Astrocyte (in vitro differentiated cells and primary cell): Measurements from ENCODE around the gene CKMT2. TPM values are rescaled to one million over a fixed set of nuclear protein-coding genes. Genes with fewer than 3 reads are reported as not detected.
A peak's percentile ranks its signal among the peaks of the same experiment; 100 is the strongest.

Experiments
- DNase-seq: peaks from one replicate; pipeline ENCODE4 v3.0.0-alpha.2; 2010; ENCODE audit warnings: low read depth
- FAIRE-seq: peaks from 2 replicates; lab custom pipeline; 2011; peaks lifted over from hg19 to GRCh38; lab: Jason Lieb, UNC
- H2AFZ ChIP-seq: 2 replicates; pipeline ENCODE4 v1.6.0; 2012; ENCODE audit warnings: low read depth, low read length, inconsistent platforms
- H3K27ac ChIP-seq: 2 replicates; pipeline ENCODE4 v1.5.1; 2011; ENCODE audit warnings: low read depth, low read length, inconsistent platforms
- H3K27me3 ChIP-seq: 2 replicates; pipeline ENCODE4 v1.6.0; 2011; ENCODE audit warnings: low read length, inconsistent platforms; ENCODE audit not compliant: insufficient read depth
- H3K36me3 ChIP-seq: 2 replicates; pipeline ENCODE4 v1.5.1; 2011; ENCODE audit warnings: low read length, inconsistent platforms; ENCODE audit not compliant: insufficient read depth
- H3K4me1 ChIP-seq: 2 replicates; pipeline ENCODE4 v1.5.1; 2011; ENCODE audit warnings: low read length, inconsistent platforms; ENCODE audit not compliant: insufficient read depth
- H3K4me2 ChIP-seq: 2 replicates; pipeline ENCODE4 v1.6.0; 2012; ENCODE audit warnings: low read length, inconsistent platforms
- H3K4me3 ChIP-seq: 2 replicates; pipeline ENCODE4 v1.5.1; 2011; ENCODE audit warnings: low read depth, mild to moderate bottlenecking, low read length, inconsistent platforms; ENCODE audit not compliant: insufficient read depth
- H3K79me2 ChIP-seq: 2 replicates; pipeline ENCODE4 v1.6.0; 2012; ENCODE audit warnings: mild to moderate bottlenecking, low read length, inconsistent platforms; ENCODE audit not compliant: insufficient read depth
- H3K9ac ChIP-seq: 2 replicates; pipeline ENCODE4 v1.6.0; 2012; ENCODE audit warnings: mild to moderate bottlenecking, low read length, inconsistent platforms
- H3K9me3 ChIP-seq: 2 replicates; pipeline ENCODE4 v1.5.1; 2012; ENCODE audit warnings: low read depth, mild to moderate bottlenecking, low read length, inconsistent platforms; ENCODE audit not compliant: insufficient read depth
- H4K20me1 ChIP-seq: 2 replicates; pipeline ENCODE4 v1.6.0; 2012; ENCODE audit warnings: low read length, inconsistent platforms; ENCODE audit not compliant: insufficient read depth
- H3K27ac Mint-ChIP-seq: one replicate; pipeline ENCODE4 v1.8.0; 2021; ENCODE audit warnings: mild to moderate bottlenecking, mixed read lengths; ENCODE audit not compliant: unreplicated experiment
- H3K27me3 Mint-ChIP-seq: one replicate; pipeline ENCODE4 v1.8.0; 2021; ENCODE audit warnings: low read depth, mixed read lengths; ENCODE audit not compliant: unreplicated experiment
- H3K36me3 Mint-ChIP-seq: one replicate; pipeline ENCODE4 v1.8.0; 2021; ENCODE audit warnings: low read depth, mixed read lengths; ENCODE audit not compliant: unreplicated experiment
- H3K4me1 Mint-ChIP-seq: one replicate; pipeline ENCODE4 v1.8.0; 2021; ENCODE audit warnings: low read depth, mixed read lengths; ENCODE audit not compliant: unreplicated experiment
- H3K4me3 Mint-ChIP-seq: one replicate; pipeline ENCODE4 v1.8.0; 2021; ENCODE audit warnings: mild to moderate bottlenecking, moderate library complexity, mixed read lengths; ENCODE audit not compliant: unreplicated experiment
- H3K9me3 Mint-ChIP-seq: one replicate; pipeline ENCODE4 v1.8.0; 2021; ENCODE audit warnings: mild to moderate bottlenecking, mixed read lengths; ENCODE audit not compliant: unreplicated experiment
- EZH2 ChIP-seq: IDR thresholded peaks from 2 replicates; pipeline ENCODE4 v1.6.1; 2012; ENCODE audit warnings: mild to moderate bottlenecking, low read length, inconsistent platforms; ENCODE audit not compliant: insufficient read depth
- total RNA-seq: library from RNA; stranded (reverse); gene quantifications from 2 replicates; pipeline ENCODE4 v1.2.1, GENCODE V29; 2021
- TF ChIP-seq, protein P1 (sequence below): IDR thresholded peaks from 2 replicates; pipeline ENCODE4 v1.5.1; 2011; ENCODE audit warnings: low read depth, mild to moderate bottlenecking, inconsistent platforms, low read length, moderate library complexity; ENCODE audit not compliant: insufficient read depth

Gene CKMT2
- total RNA-seq, 1 donor from 2014 or later, result 0.18 TPM

DNA sequence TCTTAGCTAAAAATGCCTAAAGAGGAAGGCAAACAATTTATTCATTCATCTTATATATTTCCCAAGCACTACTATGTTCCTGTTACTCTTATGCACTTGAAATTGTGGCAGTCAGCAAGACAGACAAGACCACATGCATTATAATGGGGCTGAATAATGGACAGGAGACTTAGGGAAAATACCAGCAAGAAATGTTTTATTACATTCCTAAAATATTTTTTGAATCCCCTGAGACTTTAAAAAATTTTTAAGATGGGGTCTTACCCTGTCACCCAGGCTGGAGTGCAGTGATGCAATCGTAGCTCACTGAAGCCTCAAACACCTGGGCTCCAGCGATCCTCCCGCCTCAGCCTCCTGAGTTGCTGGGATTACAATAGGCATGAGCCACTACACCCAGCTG, 81.5 kb downstream of the CKMT2 start:
- FAIRE-seq, result no peak

DNA sequence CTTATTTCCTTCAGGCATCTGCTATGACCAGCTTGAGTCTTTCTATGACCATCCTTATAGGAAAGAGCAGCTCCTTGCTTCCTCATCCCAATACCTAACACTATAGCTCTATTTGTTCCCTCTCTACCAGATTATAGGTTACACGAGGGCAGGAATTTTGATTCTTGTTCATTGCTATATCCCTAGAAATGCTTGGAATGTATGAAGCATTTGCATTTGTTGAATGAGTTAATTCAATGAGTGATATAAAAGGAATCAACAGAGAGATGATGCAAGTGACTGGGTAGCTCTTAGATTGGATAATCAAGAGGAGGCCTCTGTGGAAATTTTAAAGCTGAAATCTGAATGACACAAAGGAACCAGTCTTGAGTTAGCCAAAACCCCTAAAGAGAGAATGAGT, 82.2 kb downstream of the CKMT2 start:
- DNase-seq, result peak; percentile 76
- no peak overlapping the region for H3K4me3 ChIP-seq

More for the DNA sequence above, 81.5 kb downstream of the CKMT2 start:
- Histone ChIP-seq H3K9me3 (no peaks in the 10 kb centered on the region), H3K27ac (no peak overlapping the region), H3K27me3 (no peaks in the 10 kb centered on the region), H3K4me1 (peaks cover 3% of the 10 kb centered on the region), H3K4me3 (no peak overlapping the region), H3K79me2 (no peaks in the 10 kb centered on the region), H3K36me3 (peaks cover 22% of the 10 kb centered on the region), H4K20me1 (no peaks in the 10 kb centered on the region), H3K4me2 (no peak overlapping the region), H2AFZ (no peak overlapping the region), H3K9ac (no peak overlapping the region)
- TF ChIP-seq, protein P1, sequence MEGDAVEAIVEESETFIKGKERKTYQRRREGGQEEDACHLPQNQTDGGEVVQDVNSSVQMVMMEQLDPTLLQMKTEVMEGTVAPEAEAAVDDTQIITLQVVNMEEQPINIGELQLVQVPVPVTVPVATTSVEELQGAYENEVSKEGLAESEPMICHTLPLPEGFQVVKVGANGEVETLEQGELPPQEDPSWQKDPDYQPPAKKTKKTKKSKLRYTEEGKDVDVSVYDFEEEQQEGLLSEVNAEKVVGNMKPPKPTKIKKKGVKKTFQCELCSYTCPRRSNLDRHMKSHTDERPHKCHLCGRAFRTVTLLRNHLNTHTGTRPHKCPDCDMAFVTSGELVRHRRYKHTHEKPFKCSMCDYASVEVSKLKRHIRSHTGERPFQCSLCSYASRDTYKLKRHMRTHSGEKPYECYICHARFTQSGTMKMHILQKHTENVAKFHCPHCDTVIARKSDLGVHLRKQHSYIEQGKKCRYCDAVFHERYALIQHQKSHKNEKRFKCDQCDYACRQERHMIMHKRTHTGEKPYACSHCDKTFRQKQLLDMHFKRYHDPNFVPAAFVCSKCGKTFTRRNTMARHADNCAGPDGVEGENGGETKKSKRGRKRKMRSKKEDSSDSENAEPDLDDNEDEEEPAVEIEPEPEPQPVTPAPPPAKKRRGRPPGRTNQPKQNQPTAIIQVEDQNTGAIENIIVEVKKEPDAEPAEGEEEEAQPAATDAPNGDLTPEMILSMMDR, result no peak
- TF ChIP-seq EZH2, result no peak
- Mint-ChIP-seq H3K4me1 (no peaks in the 10 kb centered on the region), H3K36me3 (peaks cover 5% of the 10 kb centered on the region), H3K27me3 (no peaks in the 10 kb centered on the region), H3K4me3 (no peak overlapping the region), H3K9me3 (no peaks in the 10 kb centered on the region), H3K27ac (no peak overlapping the region)
- DNase-seq, result no peak

GRCh38 chr5:81315830-81316229, 82.7 kb downstream of the CKMT2 start:
- Mint-ChIP-seq H3K27me3 (no peaks in the 10 kb centered on the region), H3K4me1 (no peaks in the 10 kb centered on the region), H3K4me3 (no peak overlapping the region), H3K27ac (no peak overlapping the region), H3K36me3 (peaks cover 5% of the 10 kb centered on the region), H3K9me3 (no peaks in the 10 kb centered on the region)
- no peak for FAIRE-seq
- Histone ChIP-seq H3K4me1 (peaks cover 3% of the 10 kb centered on the region), H3K4me2 (no peak overlapping the region), H3K9me3 (no peaks in the 10 kb centered on the region), H3K9ac (no peak overlapping the region), H4K20me1 (no peaks in the 10 kb centered on the region), H3K27ac (peak overlapping the region; percentile 63), H3K4me3 (no peak overlapping the region), H3K79me2 (no peaks in the 10 kb centered on the region), H3K36me3 (peaks cover 22% of the 10 kb centered on the region), H3K27me3 (no peaks in the 10 kb centered on the region), H2AFZ (no peak overlapping the region)
- DNase-seq, result no peak
- no peak for TF ChIP-seq EZH2
- TF ChIP-seq, protein P1, result no peak

More for the DNA sequence above, 82.2 kb downstream of the CKMT2 start:
- Mint-ChIP-seq H3K4me3 (no peak overlapping the region), H3K9me3 (no peaks in the 10 kb centered on the region), H3K36me3 (peaks cover 5% of the 10 kb centered on the region), H3K4me1 (no peaks in the 10 kb centered on the region), H3K27me3 (no peaks in the 10 kb centered on the region), H3K27ac (no peak overlapping the region)
- Histone ChIP-seq H3K9me3 (no peaks in the 10 kb centered on the region), H3K9ac (no peak overlapping the region), H3K79me2 (no peaks in the 10 kb centered on the region), H3K4me1 (peaks cover 3% of the 10 kb centered on the region), H3K36me3 (peaks cover 22% of the 10 kb centered on the region), H3K4me2 (no peak overlapping the region), H2AFZ (no peak overlapping the region), H4K20me1 (no peaks in the 10 kb centered on the region), H3K27me3 (no peaks in the 10 kb centered on the region), H3K27ac (peak overlapping the region; percentile 63)
- TF ChIP-seq EZH2, result no peak
- TF ChIP-seq, protein P1, result no peak
- FAIRE-seq, result no peak

Other genes with a start within 250 kb of the CKMT2 start
- 22.5 and 24.3 TPM in 2 replicates for gene ZCCHC9, start 68.3 kb downstream of the CKMT2 start, total RNA-seq
- gene ACOT12, start 160.8 kb downstream of the CKMT2 start, total RNA-seq, result 0.09 TPM in 1 of 2 replicates, not detected in the other